Fibroblast of gingiva (primary cell): Measurements from ENCODE around the gene BACH2.
A peak's percentile ranks its signal among the peaks of the same experiment; 100 is the strongest.
"Not testable (repeated sequence)": the region's sequence is repeated elsewhere in the genome, so short reads cannot be mapped to it uniquely, and the experiment has no call there.

ENCODE experiments used
- DNase-seq: peaks from one replicate; pipeline ENCODE4 v3.0.0-alpha.2; 2011; ENCODE audit warnings: low read depth

The BACH2 gene

DNA sequence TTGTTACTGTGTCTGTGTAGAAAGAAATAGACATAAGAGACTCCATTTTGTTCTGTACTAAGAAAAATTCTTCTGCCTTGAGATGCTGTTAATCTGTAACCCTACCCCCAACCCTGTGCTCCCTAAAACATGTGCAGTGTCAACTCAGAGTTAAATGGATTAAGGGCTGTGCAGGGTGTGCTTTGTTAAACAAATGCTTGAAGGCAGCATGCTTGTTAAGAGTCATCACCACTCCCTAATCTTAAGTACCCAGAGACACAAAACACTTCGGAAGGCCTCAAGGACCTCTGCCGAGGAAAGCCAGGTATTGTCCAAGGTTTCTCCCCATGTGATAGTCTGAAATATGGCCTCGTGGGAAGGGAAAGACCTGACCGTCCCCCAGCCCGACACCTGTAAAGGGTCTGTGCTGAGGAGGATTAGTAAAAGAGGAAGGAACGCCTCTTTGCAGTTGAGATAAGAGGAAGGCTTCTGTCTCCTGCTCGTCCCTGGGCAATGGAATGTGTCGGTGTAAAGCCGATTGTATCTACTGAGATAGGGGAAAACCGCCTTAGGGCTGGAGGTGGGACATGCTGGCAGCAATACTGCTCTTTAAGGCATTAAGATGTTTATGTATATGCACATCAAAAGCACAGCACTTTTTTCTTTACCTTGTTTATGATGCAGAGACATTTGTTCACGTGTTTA is 405.7 kb downstream of the BACH2 start:
- not testable (repeated sequence) for DNase-seq

- no peak for DNase-seq
Observed at GRCh38 chr6:89888871-89889270, 407.8 kb downstream of the BACH2 start.

DNA sequence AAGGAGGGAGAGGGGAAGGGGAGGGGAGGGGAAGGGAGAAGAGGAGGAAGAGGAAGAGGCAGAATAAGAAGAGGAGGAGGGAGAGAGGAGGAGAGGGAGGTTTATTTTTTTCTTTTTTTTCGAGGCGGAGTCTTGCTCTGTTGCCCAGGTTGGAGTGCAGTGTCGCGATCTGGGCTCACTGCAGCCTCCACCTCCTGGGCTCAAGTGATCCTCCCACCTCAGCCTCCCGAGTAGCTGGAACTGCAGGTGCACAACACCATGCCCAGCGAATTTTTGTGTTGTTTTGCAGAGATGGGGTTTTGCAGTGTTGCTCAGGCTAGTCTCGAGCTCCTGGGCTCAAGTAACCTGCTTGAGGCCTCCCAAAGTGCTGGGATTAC is 408.5 kb downstream of the BACH2 start:
- no peak for DNase-seq

DNA sequence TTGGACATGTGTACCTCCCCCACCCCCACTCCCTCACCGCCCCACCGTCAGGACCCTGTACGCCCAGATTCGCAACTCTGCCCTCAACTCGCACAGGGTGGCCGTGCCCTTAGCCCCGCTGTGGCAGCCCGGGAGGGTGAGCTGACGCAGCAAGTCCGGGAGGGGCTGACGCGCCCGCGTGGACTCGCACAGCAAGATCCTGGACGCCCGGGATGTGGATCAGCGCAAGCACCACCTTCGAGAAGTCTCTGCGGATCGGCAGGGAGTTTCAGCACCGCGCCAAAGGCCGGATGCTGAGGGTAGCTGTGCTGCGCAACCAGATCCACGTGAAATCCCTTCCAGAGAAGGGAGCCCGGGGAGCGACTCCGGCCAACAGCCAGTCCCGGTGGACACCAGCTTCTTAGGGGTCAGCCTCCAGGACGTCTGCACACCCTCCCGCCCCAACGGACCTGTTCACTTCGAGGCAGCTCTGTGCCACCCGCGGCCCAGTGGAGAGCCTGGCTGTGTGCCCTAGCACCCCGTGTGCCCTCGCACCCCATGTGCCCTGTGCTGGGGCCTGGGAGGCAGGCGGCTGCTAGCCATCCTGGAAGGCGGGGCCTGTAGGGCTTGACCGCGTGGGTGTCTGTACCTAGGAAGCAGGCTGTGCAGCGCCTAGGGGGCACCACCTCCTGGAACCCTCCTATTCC is 409.0 kb downstream of the BACH2 start:
- DNase-seq, result peak; percentile 2

DNA sequence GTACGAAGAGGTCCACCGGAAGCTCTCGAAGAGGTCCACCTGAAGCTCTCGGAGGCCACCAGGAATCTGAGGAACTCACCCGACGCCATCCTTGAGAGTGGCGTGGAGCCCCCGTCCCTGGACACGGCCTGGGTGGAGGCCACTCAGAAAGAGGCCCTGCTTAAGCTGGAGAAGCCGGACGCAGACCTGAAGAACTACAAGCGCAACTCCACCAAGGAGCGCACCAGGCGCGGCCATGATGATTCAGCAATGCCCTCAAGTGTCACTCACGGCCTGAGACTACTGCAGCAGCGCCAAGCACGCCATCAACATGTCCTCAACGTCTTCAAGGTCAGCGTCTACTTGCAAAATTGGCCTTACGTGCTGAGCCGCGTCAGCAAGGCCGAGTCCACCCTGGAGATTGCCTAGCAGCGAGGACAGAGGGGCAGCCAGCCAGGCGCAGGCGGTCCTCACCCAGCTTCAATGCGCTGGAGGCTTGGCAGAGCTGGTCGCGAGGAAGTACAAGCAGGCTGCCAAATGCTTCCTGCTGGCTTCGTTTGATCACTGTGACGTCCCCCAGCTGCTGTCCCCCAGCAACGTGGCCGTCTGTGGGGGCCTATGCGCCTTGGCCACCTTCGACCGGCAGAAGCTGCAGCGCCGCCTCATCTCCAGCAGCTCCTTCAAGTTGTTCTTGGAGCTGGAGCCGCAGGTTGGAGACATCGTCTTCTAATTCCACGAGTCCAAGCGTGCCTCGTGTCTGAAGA is 410.1 kb downstream of the BACH2 start:
- DNase-seq, result no peak
